A549 (cell line): ENCODE measurements around the gene GDAP2.

ENCODE experiments used
- CEBPB ChIP-seq, 2 experiments: fragments of >200 bp in 1 of 2; sonication (Bioruptor Twin) in 1 of 2; formaldehyde crosslinking in 1 of 2; IDR thresholded peaks; 2 replicates each; pipeline ENCODE4 v1.6.1; 2012 to 2016
- EHMT2 ChIP-seq: fragments of 200-600 bp; sonication (generic); IDR thresholded peaks from 2 replicates; pipeline ENCODE4 v1.6.1; 2016; ENCODE audit warnings: antibody characterized with exemption, low read depth, mild to moderate bottlenecking, moderate library complexity
- EP300 ChIP-seq, 2 experiments: fragments of >200 bp; sonication (Bioruptor Twin); formaldehyde crosslinking; IDR thresholded peaks; 2 replicates in 1 of 2; 3 replicates in 1 of 2; pipeline ENCODE4 v1.6.1; 2016 to 2017
- HDAC2 ChIP-seq: fragments of 200-600 bp; sonication (generic); IDR thresholded peaks from 2 replicates; pipeline ENCODE4 v1.6.1; 2016
- HEYL ChIP-seq: fragments of 250-450 bp; sonication (Bioruptor Pico); IDR thresholded peaks from 2 replicates; pipeline ENCODE4 v1.8.0; 2021; ENCODE audit warnings: mild to moderate bottlenecking, moderate library complexity
- KDM1A ChIP-seq: fragments of 200-600 bp; sonication (generic); IDR thresholded peaks from 2 replicates; pipeline ENCODE4 v1.6.1; 2016; ENCODE audit warnings: low read depth, mild to moderate bottlenecking
- POLR2A ChIP-seq: IDR thresholded peaks from 2 replicates; pipeline ENCODE4 v1.6.1; 2012; ENCODE audit warnings: mild to moderate bottlenecking, low read length
- TF ChIP-seq, protein P1 (sequence below): IDR thresholded peaks from 2 replicates; pipeline ENCODE4 v1.6.1; 2012
- TF ChIP-seq, protein P2 (sequence below): fragments of >200 bp; sonication (Bioruptor Twin); formaldehyde crosslinking; IDR thresholded peaks from 3 replicates; pipeline ENCODE4 v1.5.1; 2016
- TF ChIP-seq, protein P3 (sequence below): IDR thresholded peaks from 2 replicates; pipeline ENCODE4 v1.6.1; 2012
- TF ChIP-seq, protein P4 (sequence below): fragments of 200-600 bp; sonication (generic); IDR thresholded peaks from 2 replicates; pipeline ENCODE4 v1.6.1; 2016; ENCODE audit warnings: antibody characterized with exemption, mild to moderate bottlenecking, moderate library complexity

DNA sequence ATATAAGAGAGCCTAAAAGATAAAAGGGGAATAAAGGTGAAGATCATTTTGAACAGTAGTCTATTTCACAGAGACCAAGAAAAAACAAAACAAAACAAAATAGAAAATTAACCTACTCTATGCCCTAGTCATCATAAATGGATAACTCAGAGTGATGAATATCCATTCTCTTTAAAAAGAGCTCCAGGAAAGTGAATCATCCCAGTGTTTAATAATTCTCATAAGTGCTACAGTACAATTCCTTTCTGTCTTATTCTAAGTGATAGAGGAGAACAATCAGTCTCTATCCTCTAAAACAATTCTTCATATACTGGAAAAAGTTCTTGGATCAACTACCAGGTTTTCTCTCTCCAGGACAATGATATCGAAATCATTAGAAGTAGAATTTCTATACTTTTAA is 45.8 kb downstream of the GDAP2 start:
- TF ChIP-seq, protein P1, sequence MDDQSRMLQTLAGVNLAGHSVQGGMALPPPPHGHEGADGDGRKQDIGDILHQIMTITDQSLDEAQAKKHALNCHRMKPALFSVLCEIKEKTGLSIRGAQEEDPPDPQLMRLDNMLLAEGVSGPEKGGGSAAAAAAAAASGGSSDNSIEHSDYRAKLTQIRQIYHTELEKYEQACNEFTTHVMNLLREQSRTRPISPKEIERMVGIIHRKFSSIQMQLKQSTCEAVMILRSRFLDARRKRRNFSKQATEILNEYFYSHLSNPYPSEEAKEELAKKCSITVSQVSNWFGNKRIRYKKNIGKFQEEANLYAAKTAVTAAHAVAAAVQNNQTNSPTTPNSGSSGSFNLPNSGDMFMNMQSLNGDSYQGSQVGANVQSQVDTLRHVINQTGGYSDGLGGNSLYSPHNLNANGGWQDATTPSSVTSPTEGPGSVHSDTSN = no peak
- no peak for TF ChIP-seq KDM1A
- TF ChIP-seq, protein P2, sequence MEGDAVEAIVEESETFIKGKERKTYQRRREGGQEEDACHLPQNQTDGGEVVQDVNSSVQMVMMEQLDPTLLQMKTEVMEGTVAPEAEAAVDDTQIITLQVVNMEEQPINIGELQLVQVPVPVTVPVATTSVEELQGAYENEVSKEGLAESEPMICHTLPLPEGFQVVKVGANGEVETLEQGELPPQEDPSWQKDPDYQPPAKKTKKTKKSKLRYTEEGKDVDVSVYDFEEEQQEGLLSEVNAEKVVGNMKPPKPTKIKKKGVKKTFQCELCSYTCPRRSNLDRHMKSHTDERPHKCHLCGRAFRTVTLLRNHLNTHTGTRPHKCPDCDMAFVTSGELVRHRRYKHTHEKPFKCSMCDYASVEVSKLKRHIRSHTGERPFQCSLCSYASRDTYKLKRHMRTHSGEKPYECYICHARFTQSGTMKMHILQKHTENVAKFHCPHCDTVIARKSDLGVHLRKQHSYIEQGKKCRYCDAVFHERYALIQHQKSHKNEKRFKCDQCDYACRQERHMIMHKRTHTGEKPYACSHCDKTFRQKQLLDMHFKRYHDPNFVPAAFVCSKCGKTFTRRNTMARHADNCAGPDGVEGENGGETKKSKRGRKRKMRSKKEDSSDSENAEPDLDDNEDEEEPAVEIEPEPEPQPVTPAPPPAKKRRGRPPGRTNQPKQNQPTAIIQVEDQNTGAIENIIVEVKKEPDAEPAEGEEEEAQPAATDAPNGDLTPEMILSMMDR = no peak
- TF ChIP-seq POLR2A = no peak
- no peak for TF ChIP-seq EHMT2
- TF ChIP-seq, protein P3, sequence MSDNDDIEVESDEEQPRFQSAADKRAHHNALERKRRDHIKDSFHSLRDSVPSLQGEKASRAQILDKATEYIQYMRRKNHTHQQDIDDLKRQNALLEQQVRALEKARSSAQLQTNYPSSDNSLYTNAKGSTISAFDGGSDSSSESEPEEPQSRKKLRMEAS = no peak
- TF ChIP-seq EP300 (IDR thresholded peaks at IDR 0.05) = no peak
- TF ChIP-seq HEYL (CRISPR knock-in tag) = no peak
- TF ChIP-seq, protein P4, sequence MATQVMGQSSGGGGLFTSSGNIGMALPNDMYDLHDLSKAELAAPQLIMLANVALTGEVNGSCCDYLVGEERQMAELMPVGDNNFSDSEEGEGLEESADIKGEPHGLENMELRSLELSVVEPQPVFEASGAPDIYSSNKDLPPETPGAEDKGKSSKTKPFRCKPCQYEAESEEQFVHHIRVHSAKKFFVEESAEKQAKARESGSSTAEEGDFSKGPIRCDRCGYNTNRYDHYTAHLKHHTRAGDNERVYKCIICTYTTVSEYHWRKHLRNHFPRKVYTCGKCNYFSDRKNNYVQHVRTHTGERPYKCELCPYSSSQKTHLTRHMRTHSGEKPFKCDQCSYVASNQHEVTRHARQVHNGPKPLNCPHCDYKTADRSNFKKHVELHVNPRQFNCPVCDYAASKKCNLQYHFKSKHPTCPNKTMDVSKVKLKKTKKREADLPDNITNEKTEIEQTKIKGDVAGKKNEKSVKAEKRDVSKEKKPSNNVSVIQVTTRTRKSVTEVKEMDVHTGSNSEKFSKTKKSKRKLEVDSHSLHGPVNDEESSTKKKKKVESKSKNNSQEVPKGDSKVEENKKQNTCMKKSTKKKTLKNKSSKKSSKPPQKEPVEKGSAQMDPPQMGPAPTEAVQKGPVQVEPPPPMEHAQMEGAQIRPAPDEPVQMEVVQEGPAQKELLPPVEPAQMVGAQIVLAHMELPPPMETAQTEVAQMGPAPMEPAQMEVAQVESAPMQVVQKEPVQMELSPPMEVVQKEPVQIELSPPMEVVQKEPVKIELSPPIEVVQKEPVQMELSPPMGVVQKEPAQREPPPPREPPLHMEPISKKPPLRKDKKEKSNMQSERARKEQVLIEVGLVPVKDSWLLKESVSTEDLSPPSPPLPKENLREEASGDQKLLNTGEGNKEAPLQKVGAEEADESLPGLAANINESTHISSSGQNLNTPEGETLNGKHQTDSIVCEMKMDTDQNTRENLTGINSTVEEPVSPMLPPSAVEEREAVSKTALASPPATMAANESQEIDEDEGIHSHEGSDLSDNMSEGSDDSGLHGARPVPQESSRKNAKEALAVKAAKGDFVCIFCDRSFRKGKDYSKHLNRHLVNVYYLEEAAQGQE = no peak
- no peak for TF ChIP-seq HDAC2
- no peak for TF ChIP-seq CEBPB (IDR thresholded peaks at IDR 0.05)
